NCI-H2196 (cell line): ENCODE measurements around the gene AGAP2.

Source experiments
- DNase-seq: peaks from one replicate; lab custom pipeline; 2025; ENCODE audit not compliant: unreplicated experiment; lab: John Stamatoyannopoulos, UW

Gene AGAP2

GRCh38 chr12:57737467-57738460, 778 bp downstream of the AGAP2 start:
- DNase-seq, result no peak

GRCh38 chr12:57736741-57737466, 1.6 kb downstream of the AGAP2 start:
- DNase-seq, result no peak

- peak; percentile 56 for DNase-seq
Observed at GRCh38 chr12:57735952-57736740, 2.4 kb downstream of the AGAP2 start.

GRCh38 chr12:57735198-57735855, 3.2 kb downstream of the AGAP2 start:
- peak; percentile 48 for DNase-seq

- DNase-seq, result no peak
Observed at GRCh38 chr12:57734591-57734990, 4.0 kb downstream of the AGAP2 start.

GRCh38 chr12:57733928-57734327, 4.6 kb downstream of the AGAP2 start:
- DNase-seq, result no peak

- DNase-seq, result no peak
Observed at GRCh38 chr12:57732726-57733593, 5.6 kb downstream of the AGAP2 start.

GRCh38 chr12:57732270-57732669, 6.3 kb downstream of the AGAP2 start:
- DNase-seq, result no peak

GRCh38 chr12:57731411-57732080, 7.0 kb downstream of the AGAP2 start:
- no peak for DNase-seq

GRCh38 chr12:57730336-57731067, 8.0 kb downstream of the AGAP2 start:
- no peak for DNase-seq

GRCh38 chr12:57729321-57729844, 9.2 kb downstream of the AGAP2 start:
- no peak for DNase-seq

- DNase-seq, result no peak
Observed at GRCh38 chr12:57727758-57728395, 10.7 kb downstream of the AGAP2 start.

- DNase-seq, result peak; percentile 56
Observed at GRCh38 chr12:57726884-57727757, 11.4 kb downstream of the AGAP2 start.

- peak; percentile 90 for DNase-seq
Observed at GRCh38 chr12:57726151-57726883, 12.2 kb downstream of the AGAP2 start.

- DNase-seq, result no peak
Observed at GRCh38 chr12:57725851-57726150, 12.7 kb downstream of the AGAP2 start.
